ENCODE measurements around the gene TBL1X. TPM values are rescaled to one million over a fixed set of nuclear protein-coding genes. Genes with fewer than 3 reads are reported as not detected.
"Not testable (repeated sequence)": the region's sequence is repeated elsewhere in the genome, so short reads cannot be mapped to it uniquely, and the experiment has no call there.

TBL1X gene
- polyA plus RNA-seq (2014; cell fraction: cytosol; rRNA removed) = 17.3 and 27.6 TPM in 2 replicates
- polyA plus RNA-seq (2014; cell fraction: nucleus; rRNA removed) = 11.2 and 21.6 TPM in 2 replicates

DNA sequence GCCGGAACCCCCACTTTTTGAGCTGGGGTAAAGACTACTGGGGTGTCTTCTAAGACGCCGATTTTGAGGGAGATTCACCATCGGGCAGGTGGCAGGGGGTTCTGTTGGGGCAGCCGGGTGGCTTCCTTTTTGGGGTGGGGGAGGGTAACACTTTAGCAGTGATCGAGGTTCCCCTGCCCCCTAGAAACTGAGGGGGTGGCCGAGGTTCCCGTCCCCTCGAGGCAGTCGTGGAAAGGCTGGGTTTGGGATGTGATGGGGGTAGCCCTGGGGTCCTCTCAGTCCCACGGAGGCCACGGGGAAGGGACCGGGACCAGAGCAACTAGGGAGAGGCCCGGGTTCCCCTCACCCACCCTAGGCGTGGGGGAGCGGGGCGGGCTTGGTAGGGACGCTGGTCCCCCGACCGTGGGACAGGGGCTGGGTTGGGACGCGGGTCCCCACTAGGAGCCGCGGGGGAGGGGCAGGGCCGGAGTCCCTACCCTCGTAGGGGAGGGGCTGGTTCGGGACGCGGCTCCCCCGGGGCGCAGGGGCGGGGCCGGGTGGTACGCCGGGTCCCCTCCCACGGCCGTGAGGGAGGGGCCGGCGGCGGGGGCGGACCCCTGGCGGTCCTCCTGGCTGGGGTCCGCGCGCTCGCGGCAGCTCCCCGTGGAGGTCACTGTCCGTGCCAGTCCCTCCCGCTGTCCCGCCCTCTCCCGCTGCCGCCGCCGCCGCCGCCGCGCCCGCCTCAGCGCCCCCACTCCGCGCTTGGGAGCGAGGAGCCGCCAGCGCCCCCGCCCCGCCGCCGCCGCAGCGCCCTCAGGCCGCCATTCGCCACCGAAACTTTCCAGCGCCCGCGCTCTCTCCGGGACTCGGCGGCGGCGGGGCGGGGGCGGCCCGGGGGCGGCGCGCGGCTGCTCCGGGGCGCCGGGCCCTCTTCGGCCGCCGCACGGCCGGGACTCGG, at the start of gene TBL1X:
Gene TBL1X, plus strand, starts transcription at position 624 of the 937 bp plus-strand sequence. CDS start 188,529 bp downstream, outside the sequence.
- DNase-seq (ENCODE audit: low spot score) = peak; percentile 74

DNA sequence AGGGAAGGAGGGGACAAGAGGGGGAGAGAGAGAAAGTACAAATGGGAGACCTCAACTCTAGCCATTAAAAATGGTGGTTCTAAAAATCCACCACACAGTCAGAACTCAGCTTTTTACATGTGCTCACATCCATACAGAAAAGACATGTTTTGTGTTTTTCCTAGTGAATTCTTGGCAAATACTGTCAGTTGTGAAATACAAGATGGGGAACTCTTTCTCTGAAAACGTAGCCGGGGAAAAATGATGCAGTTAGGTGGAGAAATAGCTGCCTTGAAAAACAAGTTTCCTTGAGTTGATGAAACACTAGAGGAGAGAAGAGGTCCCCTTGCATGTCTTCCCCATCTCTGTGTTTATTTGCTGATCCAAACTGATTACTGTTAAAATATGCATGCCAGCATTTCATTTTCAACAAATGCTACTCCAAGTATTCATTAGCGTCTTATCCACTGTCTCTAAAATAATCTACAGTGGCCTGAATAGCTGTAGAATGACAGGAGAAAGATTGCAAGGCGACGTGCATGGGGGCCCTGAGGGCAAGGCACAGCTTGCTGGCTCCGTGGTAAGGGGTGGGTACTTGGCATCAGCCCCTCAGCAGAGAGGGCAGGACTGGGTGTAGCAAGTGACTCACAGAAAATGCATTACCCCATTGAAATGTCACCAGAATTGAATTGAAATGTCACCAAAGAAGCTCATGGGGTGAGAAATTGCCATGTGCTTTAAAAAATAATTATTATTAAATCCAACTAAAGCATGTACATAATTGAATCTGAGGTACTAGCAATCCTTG, 48.1 kb upstream of the TBL1X start:
- no peak for DNase-seq (ENCODE audit: low spot score)

DNA sequence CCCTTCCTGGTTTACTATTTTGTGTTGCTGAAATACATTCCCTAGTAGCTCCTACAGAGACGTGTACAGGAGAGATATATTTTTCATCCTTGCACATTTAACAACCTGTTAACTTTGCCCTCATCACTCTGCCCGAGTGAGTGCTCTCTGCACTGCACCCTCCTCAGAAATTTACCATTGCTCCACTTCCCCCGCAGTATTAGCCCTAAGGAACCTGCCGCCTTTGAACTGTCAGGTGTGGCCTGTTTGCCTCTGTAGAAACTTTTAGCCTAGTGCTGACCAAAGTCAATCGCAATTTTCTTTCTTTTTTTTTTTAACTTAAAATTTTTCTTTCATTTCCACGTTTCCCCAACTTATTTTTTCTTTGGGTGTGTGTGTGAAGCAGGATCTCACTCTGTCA, 46.6 kb upstream of the TBL1X start:
- DNase-seq (ENCODE audit: low spot score) = no peak

DNA sequence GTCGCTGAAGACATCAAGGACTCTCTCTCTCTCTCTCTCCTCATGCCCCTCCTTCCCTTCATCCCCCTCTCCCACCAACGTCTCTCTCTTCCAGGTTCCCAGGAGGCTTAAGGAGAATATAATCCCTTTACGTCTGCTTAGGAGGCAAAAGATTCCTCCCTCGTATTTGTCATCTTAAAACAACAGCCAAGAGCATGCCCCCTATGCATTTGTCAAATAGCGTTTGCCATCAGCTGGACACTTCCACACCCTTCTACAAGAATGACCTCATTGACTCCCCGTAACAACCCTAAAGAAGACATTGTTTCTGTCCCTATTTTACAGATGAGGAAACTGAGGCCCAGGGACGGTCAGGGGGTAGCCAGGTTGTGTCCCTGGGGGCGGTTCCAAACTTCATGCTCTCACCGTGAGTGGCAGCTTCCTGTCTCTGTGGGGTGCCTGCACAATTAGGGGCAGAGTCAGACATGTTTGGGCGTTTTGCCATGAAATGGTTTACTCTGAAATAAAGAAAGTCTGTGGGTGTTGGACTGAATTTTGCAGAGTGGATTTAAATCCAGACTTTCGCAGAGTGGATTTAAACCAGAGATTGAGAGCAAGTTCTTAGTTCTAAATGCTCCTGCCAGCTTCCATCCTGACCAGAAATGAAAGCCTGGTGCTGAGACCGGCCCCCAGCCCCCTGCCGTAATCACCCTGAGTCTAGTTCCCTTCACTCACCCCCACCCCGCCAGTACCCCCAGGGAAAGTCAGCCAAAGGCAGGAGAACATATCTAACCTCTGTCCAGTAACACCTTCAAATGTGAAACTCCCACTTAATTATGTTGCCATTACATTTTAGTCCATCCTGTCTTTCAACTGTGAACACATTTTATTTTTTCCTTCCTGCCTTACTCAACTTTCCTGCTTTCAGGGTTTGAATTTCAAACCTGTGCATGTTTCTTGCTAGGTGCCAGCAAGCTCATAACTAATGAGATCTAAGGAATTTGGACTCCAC, 44.3 kb upstream of the TBL1X start:
- DNase-seq (ENCODE audit: low spot score) = no peak

DNA sequence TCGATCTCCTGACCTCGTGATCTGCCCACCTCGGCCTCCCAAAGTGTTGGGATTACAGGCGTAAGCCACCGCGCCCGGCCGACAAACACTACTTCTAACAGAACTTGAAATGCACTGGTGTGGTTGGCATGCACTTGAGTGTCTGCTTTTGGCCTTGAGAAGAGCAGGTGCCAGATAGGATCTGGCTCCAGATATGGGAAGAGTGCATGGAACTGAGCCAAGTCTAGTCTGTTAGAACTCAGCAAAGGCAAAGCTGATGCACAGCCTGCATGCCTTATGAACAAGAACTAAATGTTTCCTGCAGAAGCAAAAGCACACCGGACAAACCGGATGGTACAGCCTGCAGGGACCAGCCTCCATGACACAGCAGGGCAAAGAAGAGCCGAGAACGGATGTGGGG, 35.1 kb upstream of the TBL1X start:
- DNase-seq (ENCODE audit: low spot score) = peak; percentile 83

DNA sequence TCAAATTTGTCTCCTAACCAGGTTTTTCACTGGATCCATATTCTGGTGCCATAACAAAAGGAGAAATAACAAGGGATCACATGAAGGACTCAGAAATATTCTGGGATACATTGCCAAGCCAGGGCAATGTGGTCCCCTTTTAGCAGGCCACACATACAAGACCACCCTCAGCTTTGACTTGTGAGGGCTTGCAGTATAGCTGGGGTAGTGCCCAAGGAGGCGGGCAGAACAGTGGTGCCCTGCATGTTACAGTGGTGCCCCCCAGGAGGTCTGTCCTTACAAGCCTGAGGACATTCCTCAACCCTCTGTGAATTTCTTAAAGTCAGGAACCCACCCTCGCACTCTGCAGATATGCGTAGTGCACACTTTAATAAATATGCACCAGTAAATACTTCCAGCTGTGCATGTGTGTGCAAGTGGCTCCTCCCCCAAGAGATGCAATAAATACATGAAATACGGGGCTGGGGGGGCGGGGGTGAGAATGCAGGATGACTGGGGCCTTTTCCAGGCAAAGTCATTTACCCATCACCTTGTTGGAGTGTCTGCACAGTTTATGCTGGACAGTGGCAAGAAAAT, 34.4 kb upstream of the TBL1X start:
- peak; percentile 42 for DNase-seq (ENCODE audit: low spot score)

DNA sequence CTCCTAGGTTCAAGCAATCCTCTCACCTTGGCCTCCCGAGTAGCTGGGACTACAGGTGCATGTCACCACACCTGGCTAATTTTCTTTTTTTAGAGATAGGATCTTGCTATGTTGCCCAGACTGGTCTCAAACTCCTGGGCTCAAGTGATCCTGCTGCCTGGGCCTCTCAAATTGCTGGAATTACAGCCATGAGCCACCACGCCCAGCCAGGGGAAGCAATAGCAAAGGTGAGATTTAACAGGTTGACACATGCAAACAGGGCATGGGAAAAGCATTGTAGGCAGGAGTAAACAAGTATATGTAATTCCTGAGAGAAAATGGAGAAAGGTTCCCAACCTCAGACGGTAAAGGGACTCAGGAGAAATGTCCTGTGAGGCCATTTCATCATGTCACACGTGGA, 33.6 kb upstream of the TBL1X start:
- DNase-seq (ENCODE audit: low spot score) = no peak

DNA sequence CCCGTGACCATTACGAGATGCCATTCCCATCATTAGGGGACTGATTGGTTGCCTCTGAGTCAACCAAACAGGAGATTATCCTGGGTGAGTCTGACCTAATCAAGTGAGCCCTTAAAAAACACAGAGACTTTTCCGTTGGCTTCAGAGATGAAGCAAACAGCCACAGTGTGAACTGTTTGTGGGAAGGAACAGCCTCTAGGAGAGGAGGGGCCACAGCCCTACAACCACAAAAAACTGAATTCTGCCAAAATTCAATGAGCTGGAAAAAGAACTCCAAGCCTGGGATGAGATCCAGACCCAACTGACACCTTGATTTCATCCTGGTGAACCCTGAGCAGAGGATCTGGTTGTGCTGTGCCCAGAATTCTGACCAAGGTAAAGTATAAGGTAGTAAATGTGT, 31.3 kb upstream of the TBL1X start:
- no peak for DNase-seq (ENCODE audit: low spot score)

DNA sequence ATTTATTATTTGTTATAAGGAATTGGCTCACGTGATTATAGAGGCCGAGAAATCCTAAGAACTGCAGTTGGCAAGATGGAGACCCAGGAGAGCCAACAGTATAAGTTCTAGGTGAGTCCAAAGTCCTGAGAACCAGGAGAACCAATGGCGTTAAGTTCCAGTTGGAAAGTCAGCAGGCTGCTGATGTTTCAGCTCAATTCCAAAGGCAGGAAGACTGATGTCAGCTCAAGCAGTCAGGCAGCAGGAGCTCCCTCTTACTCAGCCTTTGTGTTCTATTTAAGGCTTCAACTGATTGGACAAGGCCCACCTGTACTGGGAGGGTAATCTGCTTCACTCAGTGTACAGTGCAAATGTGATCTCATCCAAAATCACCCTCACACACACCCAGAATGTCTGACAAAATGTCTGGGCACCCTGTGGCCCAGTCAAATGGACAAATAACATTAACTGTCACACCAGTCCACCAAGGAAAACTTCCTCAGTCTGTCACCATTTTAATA, 30.8 kb upstream of the TBL1X start:
- no peak for DNase-seq (ENCODE audit: low spot score)

DNA sequence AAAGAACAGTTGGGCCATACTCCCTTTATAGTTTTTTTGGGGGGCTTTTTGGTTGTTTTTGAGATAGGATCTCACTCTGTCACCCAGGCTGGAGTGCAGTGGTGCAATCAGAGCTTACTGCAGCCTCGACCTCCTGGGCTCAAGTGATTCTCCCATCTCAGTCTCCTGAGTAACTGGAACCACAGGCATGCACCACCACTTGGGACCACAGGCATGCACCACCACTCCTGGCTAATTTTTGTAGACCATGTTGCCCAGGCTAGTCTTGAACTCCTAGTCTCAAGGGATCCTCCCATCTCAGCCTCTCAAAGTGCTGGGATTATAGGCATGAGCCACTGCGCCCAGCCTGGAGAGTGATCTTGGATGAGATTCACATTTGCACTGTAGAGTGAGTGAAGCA, 29.8 kb upstream of the TBL1X start:
- DNase-seq (ENCODE audit: low spot score) = not testable (repeated sequence)

DNA sequence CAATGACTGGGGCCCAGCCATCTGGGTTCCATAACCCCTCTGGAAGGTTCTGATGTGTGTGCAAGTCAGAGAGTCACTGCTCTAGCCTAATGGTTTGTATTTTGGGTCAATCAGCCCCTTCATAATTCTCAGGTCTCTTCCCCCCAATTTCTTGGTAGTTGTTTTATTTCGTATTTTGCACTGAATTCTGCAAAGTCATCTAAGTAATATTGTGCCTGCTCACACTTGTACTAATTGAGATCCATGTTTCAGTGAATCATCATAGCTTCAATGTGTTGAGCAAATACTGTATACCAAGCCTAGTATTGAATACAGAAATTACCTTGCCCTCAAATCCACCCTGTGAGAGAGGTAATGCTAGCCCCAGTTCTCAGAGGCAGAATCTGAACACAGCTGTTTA, 28.0 kb upstream of the TBL1X start:
- DNase-seq (ENCODE audit: low spot score) = no peak

DNA sequence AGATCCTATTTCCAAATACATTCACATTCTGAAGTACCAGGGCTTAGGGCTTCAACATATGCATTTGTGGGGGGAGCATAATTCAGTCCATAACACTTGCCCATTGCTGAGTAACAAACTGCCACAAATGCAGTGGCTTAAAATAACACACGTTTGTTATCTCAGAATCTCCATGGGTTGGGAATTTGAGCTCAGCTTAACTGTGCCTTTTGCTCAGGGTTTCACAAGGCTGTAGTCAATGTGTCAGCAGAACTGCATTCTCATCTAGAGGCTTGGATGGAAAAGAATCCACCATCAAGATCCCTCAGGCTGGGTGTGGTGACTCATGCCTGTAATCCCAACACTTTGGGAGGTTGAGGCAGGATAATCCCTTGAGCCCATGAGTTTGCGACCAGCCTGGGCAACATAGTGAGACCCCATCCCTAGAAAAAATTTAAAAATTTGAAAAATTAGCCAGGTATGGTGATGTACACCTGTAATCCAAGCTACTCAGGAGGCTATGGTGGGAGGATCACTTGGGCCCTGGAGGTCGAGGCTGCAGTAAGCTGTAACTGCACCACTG, 25.8 kb upstream of the TBL1X start:
- DNase-seq (ENCODE audit: low spot score) = no peak

DNA sequence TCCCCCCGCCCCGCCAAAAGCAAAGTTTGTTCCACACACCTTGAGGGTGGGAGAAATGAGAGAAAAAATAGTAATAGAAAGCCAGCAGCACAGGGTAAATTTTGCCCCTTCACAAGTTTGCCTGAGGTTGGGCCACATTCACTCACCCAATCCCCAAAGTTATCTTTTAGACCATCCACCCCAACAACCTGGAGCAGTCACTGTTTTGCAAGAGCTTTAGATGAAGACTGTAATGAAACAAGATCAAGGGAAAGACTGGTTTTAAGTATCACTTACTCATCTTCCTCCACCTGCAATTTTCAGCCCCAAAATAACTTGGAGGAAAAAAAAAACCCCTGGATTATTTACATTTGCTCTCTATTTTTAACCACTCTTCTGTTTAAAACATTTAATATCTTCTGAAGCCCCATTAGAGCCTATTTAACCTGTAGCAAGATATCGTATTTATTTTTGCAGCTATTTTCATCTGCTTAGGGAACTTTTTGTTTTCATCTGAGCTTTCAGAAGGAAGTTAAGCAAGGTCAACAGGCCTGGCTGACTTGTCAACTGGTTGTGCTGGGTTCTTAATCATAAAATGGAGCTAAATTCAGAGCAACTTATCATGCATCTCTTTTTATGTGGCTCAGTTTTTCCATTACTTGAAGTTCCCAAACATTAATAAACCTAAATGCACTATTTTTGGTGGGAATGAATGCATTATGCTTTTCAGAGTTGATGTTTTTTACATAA, 24.6 kb upstream of the TBL1X start:
- DNase-seq (ENCODE audit: low spot score) = no peak

DNA sequence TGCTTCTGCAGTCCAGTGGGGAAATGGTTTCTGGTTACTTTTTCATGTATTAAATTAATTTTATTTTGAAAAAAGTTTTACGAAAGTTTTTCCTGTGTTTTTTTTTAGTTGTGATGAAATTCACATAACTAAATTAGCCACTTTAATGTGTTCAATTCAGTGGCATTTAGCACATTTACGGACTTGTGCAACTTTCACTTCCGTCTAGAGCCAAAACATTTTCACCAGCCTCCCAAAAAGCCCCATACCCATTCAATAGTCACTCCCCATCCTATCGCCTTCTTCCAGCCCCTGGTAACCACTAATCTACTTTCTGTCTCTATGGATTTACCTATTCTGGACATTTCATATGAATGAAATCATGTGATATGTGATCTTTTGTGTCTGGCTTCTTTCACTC, 22.8 kb upstream of the TBL1X start:
- DNase-seq (ENCODE audit: low spot score) = no peak

DNA sequence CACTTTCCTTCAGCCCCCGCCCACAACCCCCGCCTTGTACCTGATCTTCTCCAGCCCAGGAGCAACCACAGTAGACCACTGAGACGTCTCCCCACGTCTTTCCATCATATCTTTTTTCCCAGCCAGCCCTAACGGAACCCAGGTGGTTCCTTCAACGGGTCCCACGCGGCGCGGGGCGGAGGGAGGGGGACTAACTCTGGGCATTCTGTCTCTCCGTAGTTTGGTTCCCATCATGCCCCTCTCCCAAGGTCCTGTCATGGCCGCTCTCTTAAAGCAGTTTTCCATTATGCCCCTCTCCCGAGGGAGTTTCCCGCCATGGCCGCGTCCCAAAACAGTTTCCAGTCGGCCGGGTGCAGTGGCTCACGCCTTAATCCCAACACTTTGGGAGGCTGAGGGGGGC, 21.5 kb upstream of the TBL1X start:
- no peak for DNase-seq (ENCODE audit: low spot score)

DNA sequence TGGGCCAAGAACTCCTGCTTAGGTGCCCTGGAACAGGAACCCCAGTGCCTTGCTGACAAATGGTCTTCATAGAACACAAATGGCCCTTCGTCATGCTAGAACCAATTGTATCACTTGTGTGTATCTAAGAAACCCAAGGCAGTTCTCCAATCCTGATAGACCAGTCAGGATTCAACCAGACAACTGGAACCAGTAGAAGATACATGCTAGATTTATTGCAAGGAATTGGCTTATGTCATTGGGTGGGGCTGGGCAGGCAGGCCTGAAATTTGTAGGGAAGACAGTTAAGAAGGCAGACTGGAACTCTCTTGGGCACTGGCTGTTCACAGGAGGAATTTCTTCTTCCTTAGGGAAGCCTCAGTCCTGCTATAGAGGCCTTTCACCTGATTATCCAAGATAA, 17.0 kb upstream of the TBL1X start:
- no peak for DNase-seq (ENCODE audit: low spot score)

DNA sequence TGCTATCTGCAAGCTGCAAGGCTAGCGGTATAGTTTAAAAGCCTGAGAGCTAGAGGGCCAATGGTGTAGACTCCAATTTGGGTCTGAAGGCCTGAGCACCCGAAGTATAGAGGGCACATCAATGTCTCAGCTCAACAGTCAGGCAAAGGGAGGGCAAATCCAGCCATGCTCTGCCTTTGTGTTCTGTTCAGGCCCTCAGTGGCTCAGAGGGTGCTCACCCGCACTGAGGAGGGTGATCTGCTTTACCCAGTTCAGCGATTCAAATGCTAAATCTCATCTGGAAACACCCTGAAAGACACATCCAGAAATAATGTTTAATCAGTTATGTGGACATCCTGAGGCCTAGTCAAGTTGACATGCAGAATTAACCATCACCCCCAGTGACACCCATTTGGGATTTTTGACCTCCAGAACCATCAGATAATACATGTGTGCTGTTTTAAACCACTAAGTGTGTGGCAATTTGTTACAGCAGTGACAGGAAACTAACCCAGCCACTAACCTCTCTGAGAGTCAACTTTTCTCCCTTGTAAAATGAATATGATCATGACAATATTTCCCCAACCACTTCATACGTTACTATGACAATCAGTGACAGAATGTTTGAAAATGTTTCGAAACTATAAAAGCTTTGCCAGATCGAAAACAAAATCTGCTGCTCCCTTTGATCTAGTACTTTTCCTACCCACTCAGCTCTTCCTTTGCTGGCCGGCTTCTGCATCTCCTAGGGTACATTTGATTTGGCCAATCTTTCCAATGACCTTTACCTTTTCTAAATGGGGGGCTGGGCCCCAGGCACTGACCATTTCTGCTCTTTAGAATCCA, 8.4 kb upstream of the TBL1X start:
- DNase-seq (ENCODE audit: low spot score) = no peak

DNA sequence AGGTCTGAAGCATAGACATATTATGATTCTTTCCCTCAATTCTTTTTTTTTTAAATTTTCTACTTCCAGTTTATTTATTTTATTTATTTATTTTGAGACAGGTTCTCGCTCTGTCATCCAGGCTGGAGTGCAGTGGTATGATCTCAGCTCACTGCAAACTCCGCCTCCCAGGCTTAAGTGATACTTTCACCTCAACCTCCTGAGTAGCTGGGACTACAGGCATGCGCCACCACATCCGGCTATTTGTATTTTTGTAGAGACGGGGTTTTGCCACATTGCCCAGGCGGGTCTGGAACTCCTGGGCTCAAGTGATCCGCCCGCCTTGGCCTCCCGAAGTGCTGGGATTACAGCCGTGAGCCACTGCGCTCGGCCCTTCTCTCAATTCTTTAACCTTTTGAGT, 6.8 kb upstream of the TBL1X start:
- not testable (repeated sequence) for DNase-seq (ENCODE audit: low spot score)

Measured in SK-N-DZ (cell line).